CD4-positive, alpha-beta memory T cell (primary cell): ENCODE results near the gene EIF4E3. TPM values are rescaled to one million over a fixed set of nuclear protein-coding genes. Genes with fewer than 3 reads are reported as not detected.

Source experiments
- CTCF ChIA-PET: fragments of 350-600 bp; sonication (Branson Sonifier 250); formaldehyde crosslinking; loops from one replicate; lab custom pipeline; 2021; ENCODE audit warnings: inconsistent platforms; ENCODE audit not compliant: partially characterized antibody; lab: Charles Lee
- POLR2A ChIA-PET: fragments of 350-600 bp; sonication (Branson Sonifier 250); formaldehyde crosslinking; loops from one replicate; lab custom pipeline; 2021; ENCODE audit not compliant: partially characterized antibody; lab: Charles Lee
- DNase-seq, 5 donors: peaks; one replicate each; pipeline versions ENCODE4 v3.0.0 to v3.0.0-alpha.2; 2020 to 2022; ENCODE audit warnings: mixed read lengths in 1 of 5
- H3K27ac ChIP-seq: one replicate; pipeline ENCODE4 v1.7.0; 2013; ENCODE audit warnings: low read depth, low read length
- H3K27me3 ChIP-seq: 2 replicates; pipeline ENCODE4 v1.7.0; 2013; ENCODE audit warnings: mild to moderate bottlenecking, low read length, moderate library complexity; ENCODE audit not compliant: insufficient read depth
- H3K36me3 ChIP-seq: 2 replicates; pipeline ENCODE4 v1.7.0; 2013; ENCODE audit warnings: mild to moderate bottlenecking, low read length, moderate library complexity; ENCODE audit not compliant: insufficient read depth
- H3K4me1 ChIP-seq: 2 replicates; pipeline ENCODE4 v1.7.0; 2013; ENCODE audit warnings: mild to moderate bottlenecking, low read length, moderate library complexity; ENCODE audit not compliant: insufficient read depth
- H3K4me3 ChIP-seq, 2 donors: one replicate each; pipeline ENCODE4 v1.7.0; 2013; ENCODE audit warnings: low read length in 2 of 2, mild to moderate bottlenecking in 1 of 2
- H3K9me3 ChIP-seq, 2 donors: one replicate each; pipeline ENCODE4 v1.7.0; 2013; ENCODE audit warnings: low read length in 2 of 2, control low read depth in 1 of 2; ENCODE audit not compliant: control insufficient read depth in 1 of 2
- H3K27ac Mint-ChIP-seq, 7 donors: one replicate each; pipeline ENCODE4 v1.8.0; 2020 to 2021; ENCODE audit warnings: mixed read lengths in 7 of 7, mild to moderate bottlenecking in 6 of 7, inconsistent platforms in 3 of 7, moderate library complexity in 3 of 7
- H3K27me3 Mint-ChIP-seq, 2 donors: one replicate each; pipeline ENCODE4 v1.8.0; 2020 to 2021; ENCODE audit warnings: mixed read lengths in 2 of 2
- H3K36me3 Mint-ChIP-seq, 2 donors: one replicate each; pipeline ENCODE4 v1.8.0; 2020 to 2021; ENCODE audit warnings: mixed read lengths in 2 of 2, inconsistent platforms in 1 of 2, mild to moderate bottlenecking in 1 of 2
- H3K4me1 Mint-ChIP-seq, 4 donors: one replicate each; pipeline ENCODE4 v1.8.0; 2020 to 2021; ENCODE audit warnings: mixed read lengths in 4 of 4, mild to moderate bottlenecking in 1 of 4
- H3K4me3 Mint-ChIP-seq, 8 donors: one replicate each; pipeline ENCODE4 v1.8.0; 2020 to 2021; ENCODE audit warnings: mixed read lengths in 8 of 8, mild to moderate bottlenecking in 7 of 8, moderate library complexity in 6 of 8, inconsistent platforms in 3 of 8
- H3K9me3 Mint-ChIP-seq, 8 donors: one replicate each; pipeline ENCODE4 v1.8.0; 2020 to 2021; ENCODE audit warnings: mixed read lengths in 8 of 8, mild to moderate bottlenecking in 5 of 8, inconsistent platforms in 3 of 8, moderate library complexity in 1 of 8
- intact Hi-C: fragments of 100-400 bp; cut with micrococcal nuclease; formaldehyde crosslinking; loops from one replicate; pipeline ENCODE4 v1.15.1; 2023
- polyA plus RNA-seq, 2 donors: library from polyadenylated mRNA; unstranded; fragments of 300-500 nt; fragmentation: Illumina TruSeq; gene quantifications; one replicate each; pipeline ENCODE4 v1.2.3, GENCODE V29; 2021
- total RNA-seq, 2 experiments: library from RNA; stranded (reverse); gene quantifications; one replicate each; pipeline ENCODE4 v1.2.3, GENCODE V29; 2021

EIF4E3 gene
- total RNA-seq (10 to 100 TPM; 51.5 to 58.7 TPM), polyA plus RNA-seq (10 to 100 TPM; 40.7 to 55.1 TPM)

GRCh38 chr3:71725271-71725991 is at the start of gene EIF4E3:
EIF4E3 (minus strand) TSS chr3:71725402; CDS start chr3:71725367, 35 bp downstream.
- Histone ChIP-seq H3K36me3 (no peaks in the 10 kb centered on the region), H3K4me3 (peak within 1 kb of the TSS; percentile 85 to 95), H3K27ac (peak within 1 kb of the TSS; percentile 77), H3K9me3 (no peaks in the 10 kb centered on the region), H3K4me1 (peaks cover 81% of the 10 kb centered on the region), H3K27me3 (no peaks in the 10 kb centered on the region)
- peak in 4 of 5 donors; percentile 36 to 47 (median 45) for DNase-seq
- Mint-ChIP-seq H3K27me3 (no peaks in the 10 kb centered on the region), H3K4me1 (peaks cover 56 to 79% (median 69%) of the 10 kb centered on the region in 4 donors), H3K27ac (peak within 1 kb of the TSS; percentile 92 to 99 (median 97)), H3K9me3 (no peaks in the 10 kb centered on the region), H3K4me3 (peak within 1 kb of the TSS; percentile 94 to 98 (median 97)), H3K36me3 (peaks cover 5 to 24% of the 10 kb centered on the region in 2 donors)
- CTCF ChIA-PET, result interaction anchor here (1.2 to 2.8 kb wide), 2 partner anchors 14 to 23 kb away, joined by 4 to 19 read pairs; no protein-coding TSS in a partner anchor
- intact Hi-C loops, result loop anchor here (2.0 kb wide), 1 partner anchor 721 kb away; the partner anchor contains the start of gene RYBP
- POLR2A ChIA-PET, result interaction anchor here (1.0 to 2.7 kb wide), 9 partner anchors 10 to 722 kb away, joined by 3 to 27 read pairs (median 4); partner anchors contain the start of gene RYBP

- no peaks in the 10 kb centered on the region for H3K36me3 ChIP-seq
These were observed 46.7 kb upstream of the EIF4E3 start for GRCh38 chr3:71771884-71772283.

GRCh38 chr3:71771126-71771525 is 45.9 kb upstream of the EIF4E3 start:
- intact Hi-C loops, result no loop called here

More at GRCh38 chr3:71771884-71772283, 46.7 kb upstream of the EIF4E3 start:
- Histone ChIP-seq H3K27ac (no peak overlapping the region), H3K4me1 (no peaks in the 10 kb centered on the region), H3K27me3 (no peaks in the 10 kb centered on the region), H3K4me3 (no peak overlapping the region), H3K9me3 (no peaks in the 10 kb centered on the region)
- no peak overlapping the region for H3K4me3 Mint-ChIP-seq
- peaks cover 9 to 25% of the 10 kb centered on the region in 2 donors for H3K27me3 Mint-ChIP-seq
- no peaks in the 10 kb centered on the region for H3K9me3 Mint-ChIP-seq
- ChIA-PET CTCF (no interaction called here), POLR2A (no interaction called here)
- no peak for DNase-seq
- H3K4me1 Mint-ChIP-seq, result peaks cover 0 to 2% (median 0%) of the 10 kb centered on the region in 4 donors
- intact Hi-C loops, result no loop called here
- H3K36me3 Mint-ChIP-seq, result no peaks in the 10 kb centered on the region
- H3K27ac Mint-ChIP-seq, result no peak overlapping the region

GRCh38 chr3:71763426-71763825 is 38.2 kb upstream of the EIF4E3 start:
- H3K27me3 Mint-ChIP-seq, result peaks cover 11 to 12% of the 10 kb centered on the region in 2 donors
- Histone ChIP-seq H3K36me3 (no peaks in the 10 kb centered on the region), H3K9me3 (no peaks in the 10 kb centered on the region), H3K4me3 (no peak overlapping the region), H3K27ac (no peak overlapping the region), H3K4me1 (no peaks in the 10 kb centered on the region), H3K27me3 (no peaks in the 10 kb centered on the region)
- ChIA-PET POLR2A (no interaction called here), CTCF (interaction anchor here (1.5 kb wide), 1 partner anchor 52 kb away, joined by 5 read pairs; no protein-coding TSS in a partner anchor)
- H3K4me1 Mint-ChIP-seq, result peaks cover 0 to 4% (median 0%) of the 10 kb centered on the region in 4 donors
- no peaks in the 10 kb centered on the region for H3K36me3 Mint-ChIP-seq
- intact Hi-C loops, result no loop called here
- DNase-seq, result no peak
- no peaks in the 10 kb centered on the region for H3K9me3 Mint-ChIP-seq
- no peak overlapping the region for H3K27ac Mint-ChIP-seq
- no peak overlapping the region for H3K4me3 Mint-ChIP-seq

More at GRCh38 chr3:71771126-71771525, 45.9 kb upstream of the EIF4E3 start:
- H3K9me3 Mint-ChIP-seq, result no peaks in the 10 kb centered on the region
- no peak overlapping the region for H3K4me3 Mint-ChIP-seq
- H3K4me1 ChIP-seq, result no peaks in the 10 kb centered on the region
- no peaks in the 10 kb centered on the region for H3K9me3 ChIP-seq
- no peak overlapping the region for H3K27ac ChIP-seq
- no peak for DNase-seq
- no peaks in the 10 kb centered on the region for H3K36me3 Mint-ChIP-seq
- H3K4me1 Mint-ChIP-seq, result no peaks in the 10 kb centered on the region
- H3K27me3 Mint-ChIP-seq, result peaks cover 7 to 20% of the 10 kb centered on the region in 2 donors
- H3K27ac Mint-ChIP-seq, result no peak overlapping the region
- ChIA-PET CTCF (interaction anchor here (0.7 kb wide), 1 partner anchor 1707 kb away, joined by 6 read pairs; no protein-coding TSS in a partner anchor), POLR2A (no interaction called here)
- H3K4me3 ChIP-seq, result no peak overlapping the region
- no peaks in the 10 kb centered on the region for H3K27me3 ChIP-seq
- no peaks in the 10 kb centered on the region for H3K36me3 ChIP-seq

- H3K27ac ChIP-seq, result no peak overlapping the region
- peaks cover 0 to 3% (median 0%) of the 10 kb centered on the region in 8 donors for H3K9me3 Mint-ChIP-seq
- CTCF ChIA-PET, result interaction anchor here (1.9 kb wide), 1 partner anchor 115 kb away, joined by 5 read pairs; no protein-coding TSS in a partner anchor
- no peaks in the 10 kb centered on the region for H3K27me3 ChIP-seq
- H3K36me3 ChIP-seq, result no peaks in the 10 kb centered on the region
- no peak overlapping the region for H3K27ac Mint-ChIP-seq
- H3K4me3 ChIP-seq, result no peak overlapping the region
- intact Hi-C loops, result no loop called here
- peaks cover 0 to 2% of the 10 kb centered on the region in 2 donors for H3K36me3 Mint-ChIP-seq
- no peak for DNase-seq
- H3K27me3 Mint-ChIP-seq, result peaks cover 12 to 19% of the 10 kb centered on the region in 2 donors
- peaks cover 0 to 7% (median 3%) of the 10 kb centered on the region in 4 donors for H3K4me1 Mint-ChIP-seq
- H3K9me3 ChIP-seq, result no peaks in the 10 kb centered on the region
- POLR2A ChIA-PET, result no interaction called here
- no peaks in the 10 kb centered on the region for H3K4me1 ChIP-seq
- no peak overlapping the region for H3K4me3 Mint-ChIP-seq
These were observed 34.9 kb upstream of the EIF4E3 start for GRCh38 chr3:71760140-71760539.

- DNase-seq, result no peak
- Mint-ChIP-seq H3K9me3 (peaks cover 0 to 4% (median 0%) of the 10 kb centered on the region in 8 donors), H3K4me3 (no peak overlapping the region), H3K36me3 (peaks cover 0 to 3% of the 10 kb centered on the region in 2 donors), H3K27me3 (peaks cover 14 to 20% of the 10 kb centered on the region in 2 donors), H3K4me1 (peaks cover 0 to 7% (median 4%) of the 10 kb centered on the region in 4 donors), H3K27ac (no peak overlapping the region)
- Histone ChIP-seq H3K4me3 (no peak overlapping the region), H3K27me3 (no peaks in the 10 kb centered on the region), H3K4me1 (no peaks in the 10 kb centered on the region), H3K27ac (no peak overlapping the region), H3K9me3 (no peaks in the 10 kb centered on the region), H3K36me3 (no peaks in the 10 kb centered on the region)
- intact Hi-C loops, result no loop called here
- ChIA-PET CTCF (no interaction called here), POLR2A (no interaction called here)
These were observed 34.2 kb upstream of the EIF4E3 start for GRCh38 chr3:71759401-71759800.

GRCh38 chr3:71758091-71758490 is 32.9 kb upstream of the EIF4E3 start:
- peaks cover 0 to 4% (median 0%) of the 10 kb centered on the region in 8 donors for H3K9me3 Mint-ChIP-seq
- peaks cover 0 to 3% of the 10 kb centered on the region in 2 donors for H3K36me3 Mint-ChIP-seq
- intact Hi-C loops, result no loop called here
- Histone ChIP-seq H3K36me3 (no peaks in the 10 kb centered on the region), H3K4me3 (no peak overlapping the region), H3K27ac (no peak overlapping the region), H3K9me3 (no peaks in the 10 kb centered on the region), H3K4me1 (peaks cover 1% of the 10 kb centered on the region), H3K27me3 (peaks cover 1% of the 10 kb centered on the region)
- no peak for DNase-seq
- CTCF ChIA-PET, result no interaction called here
- no peak overlapping the region for H3K4me3 Mint-ChIP-seq
- no peak overlapping the region for H3K27ac Mint-ChIP-seq
- peaks cover 14 to 20% of the 10 kb centered on the region in 2 donors for H3K27me3 Mint-ChIP-seq
- POLR2A ChIA-PET, result no interaction called here
- peaks cover 0 to 6% (median 2%) of the 10 kb centered on the region in 4 donors for H3K4me1 Mint-ChIP-seq
